ENCODE results near the gene ADGRG6.

The ADGRG6 gene

GRCh38 chr6:142367501-142368018 is 65.8 kb downstream of the ADGRG6 start:
- H3K9ac ChIP-seq (ENCODE audit: low read depth, low read length) = no peak overlapping the region
- H3K36me3 ChIP-seq (ENCODE audit: insufficient read depth, low read length) = no peaks in the 10 kb centered on the region

GRCh38 chr6:142369266-142369665 is 67.5 kb downstream of the ADGRG6 start:
- Histone ChIP-seq H3K27me3 (ENCODE audit: control insufficient read depth, insufficient read depth, low read length) (no peaks in the 10 kb centered on the region), H3K9ac (ENCODE audit: low read depth, low read length) (no peak overlapping the region), H3K9me3 (replicated peaks; ENCODE audit: low read length) (no peaks in the 10 kb centered on the region), H3K4me2 (ENCODE audit: low read length) (no peak overlapping the region), H3K36me3 (ENCODE audit: insufficient read depth, low read length) (no peaks in the 10 kb centered on the region), H3K4me3 (ENCODE audit: low read length) (no peak overlapping the region), H3K4me1 (ENCODE audit: control insufficient read depth, insufficient read depth, low read length) (peaks cover 5% of the 10 kb centered on the region)

More at GRCh38 chr6:142367501-142368018, 65.8 kb downstream of the ADGRG6 start:
- Histone ChIP-seq H3K4me2 (ENCODE audit: low read length) (no peak overlapping the region), H3K4me1 (ENCODE audit: control insufficient read depth, insufficient read depth, low read length) (peaks cover 4% of the 10 kb centered on the region), H3K27me3 (ENCODE audit: control insufficient read depth, insufficient read depth, low read length) (no peaks in the 10 kb centered on the region), H3K4me3 (ENCODE audit: low read length) (no peak overlapping the region), H3K9me3 (replicated peaks; ENCODE audit: low read length) (no peaks in the 10 kb centered on the region)

GRCh38 chr6:142372348-142372747 is 70.5 kb downstream of the ADGRG6 start:
- Histone ChIP-seq H3K4me1 (ENCODE audit: control insufficient read depth, insufficient read depth, low read length) (peaks cover 12% of the 10 kb centered on the region), H3K4me2 (ENCODE audit: low read length) (no peak overlapping the region), H3K36me3 (ENCODE audit: insufficient read depth, low read length) (no peaks in the 10 kb centered on the region), H3K4me3 (ENCODE audit: low read length) (no peak overlapping the region), H3K27me3 (ENCODE audit: control insufficient read depth, insufficient read depth, low read length) (no peaks in the 10 kb centered on the region), H3K9me3 (replicated peaks; ENCODE audit: low read length) (no peaks in the 10 kb centered on the region), H3K9ac (ENCODE audit: low read depth, low read length) (no peak overlapping the region)

- Histone ChIP-seq H3K9me3 (replicated peaks; ENCODE audit: low read length) (no peaks in the 10 kb centered on the region), H3K36me3 (ENCODE audit: insufficient read depth, low read length) (no peaks in the 10 kb centered on the region), H3K4me3 (ENCODE audit: low read length) (no peak overlapping the region), H3K4me2 (ENCODE audit: low read length) (no peak overlapping the region), H3K27me3 (ENCODE audit: control insufficient read depth, insufficient read depth, low read length) (no peaks in the 10 kb centered on the region), H3K4me1 (ENCODE audit: control insufficient read depth, insufficient read depth, low read length) (peaks cover 19% of the 10 kb centered on the region), H3K9ac (ENCODE audit: low read depth, low read length) (no peak overlapping the region)
Measured at GRCh38 chr6:142373268-142374090, 71.7 kb downstream of the ADGRG6 start.

- Histone ChIP-seq H3K4me2 (ENCODE audit: low read length) (no peak overlapping the region), H3K27me3 (ENCODE audit: control insufficient read depth, insufficient read depth, low read length) (no peaks in the 10 kb centered on the region), H3K4me3 (ENCODE audit: low read length) (no peak overlapping the region), H3K36me3 (ENCODE audit: insufficient read depth, low read length) (no peaks in the 10 kb centered on the region), H3K9ac (ENCODE audit: low read depth, low read length) (no peak overlapping the region), H3K9me3 (replicated peaks; ENCODE audit: low read length) (no peaks in the 10 kb centered on the region), H3K4me1 (ENCODE audit: control insufficient read depth, insufficient read depth, low read length) (peaks cover 19% of the 10 kb centered on the region)
Measured at GRCh38 chr6:142374091-142374770, 72.4 kb downstream of the ADGRG6 start.

GRCh38 chr6:142374965-142375733 is 73.3 kb downstream of the ADGRG6 start:
- no peaks in the 10 kb centered on the region for H3K9me3 ChIP-seq (replicated peaks; ENCODE audit: low read length)
- H3K4me3 ChIP-seq (ENCODE audit: low read length) = no peak overlapping the region
- H3K9ac ChIP-seq (ENCODE audit: low read depth, low read length) = peak overlapping the region; percentile 38
- H3K4me2 ChIP-seq (ENCODE audit: low read length) = peak overlapping the region; percentile 33
- no peaks in the 10 kb centered on the region for H3K36me3 ChIP-seq (ENCODE audit: insufficient read depth, low read length)
- H3K27me3 ChIP-seq (ENCODE audit: control insufficient read depth, insufficient read depth, low read length) = no peaks in the 10 kb centered on the region
- peaks cover 19% of the 10 kb centered on the region for H3K4me1 ChIP-seq (ENCODE audit: control insufficient read depth, insufficient read depth, low read length)

- Histone ChIP-seq H3K9ac (ENCODE audit: low read depth, low read length) (no peak overlapping the region), H3K9me3 (replicated peaks; ENCODE audit: low read length) (no peaks in the 10 kb centered on the region), H3K27me3 (ENCODE audit: control insufficient read depth, insufficient read depth, low read length) (no peaks in the 10 kb centered on the region), H3K36me3 (ENCODE audit: insufficient read depth, low read length) (no peaks in the 10 kb centered on the region), H3K4me2 (ENCODE audit: low read length) (no peak overlapping the region), H3K4me3 (ENCODE audit: low read length) (no peak overlapping the region), H3K4me1 (ENCODE audit: control insufficient read depth, insufficient read depth, low read length) (peaks cover 19% of the 10 kb centered on the region)
Measured at GRCh38 chr6:142376115-142376514, 74.3 kb downstream of the ADGRG6 start.

GRCh38 chr6:142376800-142377496 is 75.1 kb downstream of the ADGRG6 start:
- Histone ChIP-seq H3K9me3 (replicated peaks; ENCODE audit: low read length) (no peaks in the 10 kb centered on the region), H3K9ac (ENCODE audit: low read depth, low read length) (no peak overlapping the region), H3K27me3 (ENCODE audit: control insufficient read depth, insufficient read depth, low read length) (no peaks in the 10 kb centered on the region), H3K4me1 (ENCODE audit: control insufficient read depth, insufficient read depth, low read length) (peaks cover 19% of the 10 kb centered on the region), H3K36me3 (ENCODE audit: insufficient read depth, low read length) (no peaks in the 10 kb centered on the region), H3K4me3 (ENCODE audit: low read length) (no peak overlapping the region), H3K4me2 (ENCODE audit: low read length) (no peak overlapping the region)

GRCh38 chr6:142377497-142377848 is 75.7 kb downstream of the ADGRG6 start:
- no peak overlapping the region for H3K9ac ChIP-seq (ENCODE audit: low read depth, low read length)
- H3K9me3 ChIP-seq (replicated peaks; ENCODE audit: low read length) = no peaks in the 10 kb centered on the region

GRCh38 chr6:142378138-142378875 is 76.5 kb downstream of the ADGRG6 start:
- Histone ChIP-seq H3K4me3 (ENCODE audit: low read length) (no peak overlapping the region), H3K4me2 (ENCODE audit: low read length) (no peak overlapping the region), H3K36me3 (ENCODE audit: insufficient read depth, low read length) (no peaks in the 10 kb centered on the region), H3K27me3 (ENCODE audit: control insufficient read depth, insufficient read depth, low read length) (no peaks in the 10 kb centered on the region), H3K4me1 (ENCODE audit: control insufficient read depth, insufficient read depth, low read length) (peaks cover 14% of the 10 kb centered on the region), H3K9me3 (replicated peaks; ENCODE audit: low read length) (no peaks in the 10 kb centered on the region), H3K9ac (ENCODE audit: low read depth, low read length) (no peak overlapping the region)

More at GRCh38 chr6:142377497-142377848, 75.7 kb downstream of the ADGRG6 start:
- Histone ChIP-seq H3K4me1 (ENCODE audit: control insufficient read depth, insufficient read depth, low read length) (peaks cover 16% of the 10 kb centered on the region), H3K36me3 (ENCODE audit: insufficient read depth, low read length) (no peaks in the 10 kb centered on the region), H3K27me3 (ENCODE audit: control insufficient read depth, insufficient read depth, low read length) (no peaks in the 10 kb centered on the region), H3K4me2 (ENCODE audit: low read length) (no peak overlapping the region), H3K4me3 (ENCODE audit: low read length) (no peak overlapping the region)

All from skeletal muscle satellite cell (primary cell).